CD4-positive, alpha-beta T cell treated with Interleukin-17A for 4 hours (primary cell): ENCODE data around the gene RHOD.
A peak's percentile ranks its signal among the peaks of the same experiment; 100 is the strongest.

Experiments
- DNase-seq: peaks from one replicate; pipeline ENCODE4 v3.0.0-alpha.2; 2020; ENCODE audit warnings: mixed read lengths

Gene RHOD

DNA sequence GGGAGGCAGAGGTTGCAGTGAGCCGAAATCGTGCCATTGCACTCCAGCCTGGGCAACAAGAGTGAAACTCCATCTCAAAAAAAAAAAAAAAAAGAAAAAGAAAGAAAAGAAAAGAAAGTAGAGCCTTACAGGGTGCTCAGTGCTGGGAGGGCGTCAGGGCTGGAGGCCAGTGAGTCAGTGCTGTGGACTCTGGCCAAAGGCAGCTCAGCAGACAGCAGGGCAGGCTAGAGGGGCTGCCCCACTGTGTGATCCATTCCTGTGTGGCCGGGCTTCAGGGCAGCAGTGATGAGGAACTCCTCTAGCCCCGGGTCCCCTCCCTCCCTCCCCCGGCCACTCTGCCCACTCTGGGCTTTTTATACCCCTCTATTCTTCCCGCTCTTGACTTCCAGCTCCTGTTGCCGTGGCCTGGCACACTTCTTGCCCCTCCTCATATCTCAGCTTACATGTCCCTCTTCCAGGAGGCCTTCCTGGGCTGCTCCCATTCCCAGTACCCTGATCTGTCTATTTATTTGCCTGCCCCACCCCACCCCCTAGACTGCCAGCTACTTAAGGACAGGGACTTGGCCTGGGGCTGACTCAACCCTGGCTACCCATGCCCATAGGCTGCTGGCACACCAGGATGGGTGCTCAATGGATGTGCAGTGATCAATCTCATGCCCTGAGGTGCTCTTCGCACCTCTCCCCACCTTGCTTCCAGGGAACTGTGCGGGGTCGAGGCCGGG is 23.7 kb upstream of the RHOD start:
- no peak for DNase-seq

DNA sequence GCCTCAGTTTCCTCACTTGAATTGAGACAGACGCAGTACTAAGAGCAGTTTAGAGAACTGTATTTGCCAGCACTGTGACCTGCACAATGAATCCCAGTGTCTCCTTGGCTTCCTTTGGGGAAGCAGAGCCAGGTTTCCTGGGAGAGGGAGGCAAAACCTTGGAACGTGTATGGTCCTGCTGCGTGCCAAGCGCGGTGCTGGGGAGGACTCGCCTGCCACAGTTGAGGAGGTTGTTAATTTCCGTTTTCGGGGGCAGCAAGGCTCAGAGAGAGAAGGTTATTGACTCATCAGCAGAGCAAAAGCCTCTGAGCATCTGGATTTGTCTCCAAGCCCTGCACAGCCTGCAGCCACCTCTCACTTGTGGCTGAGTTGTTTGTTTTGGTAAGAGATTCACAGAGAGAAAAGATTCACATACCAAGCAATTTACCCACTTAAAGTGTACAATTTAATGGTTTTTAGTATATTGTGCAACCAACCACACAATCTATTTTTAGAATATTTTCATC is 22.9 kb upstream of the RHOD start:
- no peak for DNase-seq

DNA sequence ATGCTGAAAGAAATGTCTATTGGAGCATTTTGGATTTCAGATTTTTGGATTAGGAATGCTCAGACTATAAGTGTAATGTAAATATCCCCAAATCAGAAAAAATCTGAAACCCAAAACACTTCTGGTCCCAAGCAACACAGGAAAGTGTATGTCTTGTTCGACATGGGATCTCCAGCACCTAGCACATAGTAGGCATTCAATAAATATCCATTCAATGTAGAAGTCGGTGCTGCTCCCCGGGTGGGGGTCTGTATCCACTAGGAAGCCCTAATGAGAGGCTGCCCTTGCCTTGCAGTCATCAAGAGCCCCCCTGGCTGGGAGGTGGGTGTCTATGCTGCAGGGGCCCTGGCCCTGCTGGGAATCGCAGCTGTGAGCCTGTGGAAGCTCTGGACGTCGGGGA is 22.3 kb upstream of the RHOD start:
- DNase-seq = no peak

DNA sequence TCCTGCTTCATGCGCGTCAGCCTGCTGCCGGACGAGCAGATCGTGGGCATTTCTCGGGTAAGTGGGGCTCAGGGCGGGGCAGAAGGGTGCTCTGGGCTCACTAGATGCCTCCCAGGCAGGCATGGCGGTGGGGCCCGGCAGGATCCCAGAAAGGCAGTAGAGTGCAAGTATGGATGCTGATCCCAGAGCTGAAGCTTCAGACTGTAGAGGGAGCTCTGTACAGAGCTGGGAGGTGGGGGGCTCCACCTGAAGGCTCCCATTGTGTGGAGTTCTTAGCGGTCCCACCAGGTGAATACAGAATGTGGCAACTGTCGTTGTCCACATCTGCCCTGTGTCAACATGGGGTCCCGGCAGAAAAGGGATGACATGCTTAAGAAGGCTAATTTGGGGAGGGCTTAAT is 16.5 kb upstream of the RHOD start:
- DNase-seq = no peak

DNA sequence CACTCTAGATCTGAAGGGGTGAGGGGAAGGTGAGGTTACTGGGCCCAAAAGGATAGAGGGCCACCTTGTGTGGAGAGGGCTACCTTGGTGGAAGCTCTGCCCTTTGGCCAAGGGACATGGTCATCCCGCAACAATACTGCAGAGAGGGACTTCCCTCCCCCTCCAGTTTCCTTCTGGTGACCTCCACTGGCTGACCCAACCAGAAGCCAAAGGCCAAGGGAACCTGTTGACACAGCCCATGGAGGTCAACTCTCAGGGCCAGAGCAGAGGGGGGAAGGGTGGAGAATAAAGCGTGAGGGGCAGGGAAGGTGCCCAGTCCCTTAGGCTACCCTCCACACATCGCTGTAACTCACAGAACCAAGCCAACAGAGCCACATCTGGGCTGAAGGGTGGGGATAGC is 15.0 kb upstream of the RHOD start:
- no peak for DNase-seq

DNA sequence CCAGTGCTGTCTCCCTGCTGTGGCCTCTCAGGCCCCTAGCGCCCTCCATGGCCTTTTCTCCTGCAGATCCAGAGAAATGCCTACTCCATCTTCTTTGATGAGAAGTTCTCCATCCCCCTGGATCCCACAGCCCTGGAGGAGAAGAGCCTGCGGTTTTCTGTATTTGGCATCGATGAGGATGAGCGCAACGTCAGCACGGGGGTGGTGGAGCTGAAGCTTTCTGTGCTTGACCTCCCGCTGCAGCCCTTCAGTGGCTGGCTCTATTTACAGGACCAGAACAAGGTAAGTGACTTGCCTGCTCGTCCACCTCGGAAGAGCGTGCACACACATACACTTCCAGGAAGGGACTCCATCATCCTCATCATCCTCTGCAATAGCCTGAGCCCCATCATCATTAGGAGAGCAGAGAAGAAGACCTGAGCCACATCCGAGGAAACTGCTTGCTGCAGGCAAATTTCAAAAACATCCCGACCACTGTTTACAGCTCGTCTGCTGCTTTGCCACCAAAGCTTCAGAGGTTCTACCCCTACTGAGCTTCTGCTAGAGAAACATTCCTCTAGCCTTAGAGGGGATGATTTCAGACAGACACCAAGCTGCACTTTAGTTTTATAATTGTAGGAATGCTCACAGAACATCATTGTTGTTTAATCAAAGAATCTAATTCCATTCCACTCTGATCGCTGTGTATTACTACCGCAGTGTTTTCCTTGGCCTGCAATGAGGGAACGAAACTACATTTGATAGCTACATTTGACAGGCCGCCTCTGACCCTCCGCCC is 12.9 kb upstream of the RHOD start:
- DNase-seq = no peak

DNA sequence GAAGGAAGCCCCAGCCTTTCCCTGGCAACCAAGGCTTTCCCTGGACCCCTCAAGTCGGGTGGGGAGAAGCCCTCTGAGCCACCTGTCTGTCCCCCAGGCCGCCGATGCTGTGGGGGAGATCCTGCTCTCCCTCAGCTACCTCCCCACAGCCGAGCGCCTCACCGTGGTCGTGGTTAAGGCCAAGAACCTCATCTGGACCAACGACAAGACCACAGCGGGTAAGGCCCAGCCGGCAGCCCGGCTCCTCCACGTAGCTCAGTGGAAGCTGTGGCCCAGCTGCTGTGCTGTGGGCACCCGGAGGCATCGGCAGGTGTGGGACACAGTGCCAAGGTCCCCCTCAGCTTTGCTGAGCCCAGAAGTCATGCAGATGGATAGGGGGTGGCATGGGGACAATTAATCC is 12.2 kb upstream of the RHOD start:
- no peak for DNase-seq

DNA sequence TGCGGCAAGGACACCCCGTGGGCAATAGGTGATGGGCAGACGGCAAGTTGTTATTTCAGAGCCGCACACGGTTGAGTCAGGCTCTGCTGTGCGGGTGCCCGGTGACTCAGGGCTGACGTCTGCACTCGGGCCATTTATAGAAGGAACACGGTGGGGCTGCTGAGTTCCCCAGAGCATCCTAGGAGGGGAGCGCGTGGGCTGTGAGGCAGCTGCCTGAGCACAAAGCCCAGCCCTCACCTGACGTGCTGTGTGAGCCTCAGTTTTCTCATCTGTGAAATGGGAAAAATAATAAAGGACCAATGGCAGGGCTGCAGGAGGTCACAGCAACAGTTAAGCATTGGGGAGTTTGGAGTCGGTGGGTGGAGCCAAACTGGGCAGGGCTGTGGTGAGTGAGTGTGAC is 11.3 kb upstream of the RHOD start:
- DNase-seq = no peak

DNA sequence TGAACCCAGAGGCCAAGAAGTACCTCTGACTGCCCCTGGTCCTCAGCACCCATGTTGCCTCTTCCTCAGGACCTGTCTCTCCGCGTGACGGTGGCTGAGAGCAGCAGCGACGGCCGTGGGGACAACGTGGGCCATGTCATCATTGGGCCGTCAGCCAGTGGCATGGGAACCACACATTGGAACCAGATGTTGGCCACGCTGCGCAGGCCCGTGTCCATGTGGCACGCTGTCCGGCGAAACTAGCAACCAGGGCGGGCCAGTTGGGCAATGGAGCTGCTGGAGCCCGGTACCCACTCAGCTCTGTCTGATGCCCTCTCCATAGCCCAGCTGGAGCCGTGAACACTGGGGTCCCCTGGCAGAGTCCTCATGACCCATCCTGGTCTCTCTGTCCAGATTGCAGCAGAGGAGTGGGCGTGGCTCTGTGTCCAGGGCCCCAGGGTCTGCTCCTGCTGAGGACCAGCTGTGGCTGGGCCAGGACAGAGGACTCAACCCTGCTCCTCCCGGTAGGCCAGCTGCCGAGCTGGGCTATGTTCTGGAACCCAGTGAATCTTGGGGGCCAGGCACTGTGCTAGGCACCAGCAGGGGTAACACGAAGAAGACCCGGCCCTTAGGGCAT is 8.0 kb upstream of the RHOD start:
- no peak for DNase-seq

DNA sequence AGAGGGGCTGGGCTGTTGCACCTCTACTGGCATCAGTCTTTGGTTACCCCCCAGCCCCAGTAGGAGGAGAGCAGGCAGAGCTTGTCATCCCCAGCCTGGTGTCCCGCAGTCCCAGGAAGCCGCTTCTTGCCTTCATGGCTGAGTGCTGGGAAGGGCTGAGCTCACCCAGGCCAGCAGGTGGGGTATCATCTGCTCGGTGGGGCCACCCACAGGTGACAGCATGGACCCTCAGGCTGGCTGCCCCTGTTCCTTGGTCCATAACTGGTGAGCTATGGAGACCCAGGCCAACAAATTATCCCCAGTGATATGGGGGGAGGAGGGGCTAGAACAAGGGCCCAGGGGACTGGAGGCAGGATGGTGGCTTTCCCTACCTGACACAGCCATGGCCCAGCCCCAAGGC is 6.5 kb upstream of the RHOD start:
- DNase-seq = no peak

DNA sequence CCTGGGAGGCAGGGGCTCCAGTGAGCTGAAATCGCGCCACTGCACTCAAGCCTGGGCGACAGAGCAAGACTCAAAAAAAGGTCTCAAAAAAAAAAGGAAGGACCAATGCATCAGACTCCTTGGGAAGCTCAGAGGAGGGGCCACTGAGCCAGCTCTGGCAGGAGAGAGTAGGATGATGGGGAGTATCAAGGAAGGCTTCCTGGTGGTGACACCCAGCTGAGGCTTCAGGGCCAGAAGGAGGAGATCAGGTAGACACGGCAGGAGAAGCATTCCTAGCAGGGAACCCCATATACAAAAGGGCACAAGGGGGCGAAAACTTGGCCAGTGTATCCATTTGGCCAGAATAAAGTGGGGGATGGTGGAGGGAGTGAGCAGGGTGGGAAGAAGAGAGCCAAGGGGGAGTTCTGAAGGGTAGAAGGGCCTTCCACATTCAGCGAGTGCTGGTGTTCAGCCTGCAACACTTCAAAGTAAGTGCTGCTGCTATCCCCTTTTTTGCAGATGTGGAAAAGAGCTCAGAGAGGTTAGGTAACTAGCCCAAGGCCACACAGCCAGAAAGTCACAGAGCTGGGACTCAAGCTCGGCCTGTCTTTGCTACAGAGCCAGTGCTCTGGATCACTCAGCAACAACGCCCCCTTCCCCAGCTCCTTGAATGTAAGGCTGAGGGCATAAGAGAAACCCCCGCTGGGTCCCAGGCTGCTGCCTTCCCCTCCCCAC is 5.3 kb upstream of the RHOD start:
- no peak for DNase-seq

DNA sequence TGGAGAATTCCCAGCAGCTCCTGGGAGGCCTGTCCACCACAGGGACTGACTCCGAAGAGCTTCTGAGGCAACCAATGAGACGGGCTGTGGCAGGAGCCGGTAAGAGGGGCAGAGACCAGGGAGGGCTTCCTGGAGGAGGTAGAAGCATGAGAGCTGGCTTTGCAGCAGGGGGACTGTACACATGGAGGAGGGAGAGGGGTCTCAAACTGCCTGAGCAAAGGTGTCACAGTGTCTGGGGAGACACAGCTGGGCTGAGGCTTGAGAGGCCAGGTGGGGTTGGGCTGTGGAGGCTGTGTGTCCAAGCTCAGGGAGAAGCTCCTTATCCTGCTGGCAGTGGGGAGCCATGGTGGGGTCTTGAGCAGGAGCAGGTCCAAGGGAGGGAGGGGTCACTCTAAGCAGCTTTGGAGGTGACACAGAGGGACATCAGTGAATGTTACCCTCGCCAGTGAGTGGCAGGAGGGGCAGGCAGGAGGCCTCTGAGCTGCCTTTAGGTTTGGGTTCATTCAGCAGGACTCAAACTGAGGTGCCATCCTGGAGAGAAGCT is 4.6 kb upstream of the RHOD start:
- DNase-seq = no peak

DNA sequence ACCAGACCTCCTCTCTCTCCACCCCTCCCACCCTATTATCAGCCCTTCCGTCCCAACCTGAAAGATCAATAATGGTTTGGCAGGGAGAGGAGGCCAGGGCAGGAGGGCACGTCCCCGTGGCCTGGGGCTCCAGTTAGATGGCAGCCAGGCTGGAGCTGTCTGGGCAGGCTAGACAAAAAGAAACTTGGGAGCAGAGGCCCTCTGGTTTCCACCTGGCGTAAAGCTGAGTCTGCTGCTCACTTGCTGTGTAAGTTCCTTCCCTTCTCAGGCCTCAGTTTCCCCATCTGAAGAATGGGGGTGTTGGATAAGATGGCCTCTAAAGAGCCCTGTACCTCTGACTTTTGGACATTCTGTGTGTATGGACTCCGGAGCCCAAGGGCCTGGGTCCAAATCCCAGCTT is 3.8 kb upstream of the RHOD start:
- no peak for DNase-seq

DNA sequence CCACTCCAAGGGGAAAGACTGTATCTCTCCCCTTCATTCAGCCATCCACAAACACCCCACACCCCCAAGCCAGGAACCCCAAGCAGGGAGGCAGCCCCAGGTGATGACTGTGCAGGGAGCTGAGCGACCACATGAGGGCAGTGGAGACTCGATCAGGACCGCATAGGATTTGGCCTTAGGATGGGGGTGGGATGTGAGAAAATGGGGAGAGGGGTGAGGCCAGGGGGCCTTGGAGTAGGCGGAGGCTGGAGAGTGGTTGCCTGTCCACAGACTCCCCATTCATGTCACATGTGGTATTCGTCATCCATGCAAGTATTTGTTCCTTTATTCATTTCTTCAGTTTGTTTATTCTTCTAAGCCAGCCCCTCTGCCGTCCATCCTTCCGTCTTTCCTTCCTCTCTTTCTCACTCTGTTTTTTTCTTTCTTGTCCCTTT is 2.7 kb upstream of the RHOD start:
- DNase-seq = peak; percentile 51

DNA sequence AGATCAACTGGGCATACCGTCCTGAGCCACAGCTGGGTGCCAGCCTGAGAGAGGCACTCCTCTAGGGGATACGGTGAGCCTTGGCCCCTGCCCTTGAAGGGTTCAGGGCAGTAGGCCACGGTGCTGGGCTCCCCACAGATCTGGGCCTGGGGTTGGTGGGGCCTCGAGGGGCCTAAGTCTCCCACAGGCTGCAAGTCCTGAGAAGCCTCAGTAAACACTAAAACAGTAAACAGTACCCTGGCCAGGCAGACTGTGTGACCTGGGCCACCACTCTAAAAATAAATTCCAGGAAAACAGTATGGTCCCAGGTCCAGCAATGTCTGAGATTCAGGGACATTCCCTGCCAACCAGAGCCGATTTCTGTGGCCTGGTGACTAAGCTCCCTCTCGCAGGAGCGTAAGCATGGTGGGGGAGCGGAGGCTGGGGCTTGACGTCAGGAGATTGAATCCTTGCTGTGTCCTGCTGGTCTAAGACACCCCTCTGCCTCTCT is 2.3 kb upstream of the RHOD start:
- no peak for DNase-seq

DNA sequence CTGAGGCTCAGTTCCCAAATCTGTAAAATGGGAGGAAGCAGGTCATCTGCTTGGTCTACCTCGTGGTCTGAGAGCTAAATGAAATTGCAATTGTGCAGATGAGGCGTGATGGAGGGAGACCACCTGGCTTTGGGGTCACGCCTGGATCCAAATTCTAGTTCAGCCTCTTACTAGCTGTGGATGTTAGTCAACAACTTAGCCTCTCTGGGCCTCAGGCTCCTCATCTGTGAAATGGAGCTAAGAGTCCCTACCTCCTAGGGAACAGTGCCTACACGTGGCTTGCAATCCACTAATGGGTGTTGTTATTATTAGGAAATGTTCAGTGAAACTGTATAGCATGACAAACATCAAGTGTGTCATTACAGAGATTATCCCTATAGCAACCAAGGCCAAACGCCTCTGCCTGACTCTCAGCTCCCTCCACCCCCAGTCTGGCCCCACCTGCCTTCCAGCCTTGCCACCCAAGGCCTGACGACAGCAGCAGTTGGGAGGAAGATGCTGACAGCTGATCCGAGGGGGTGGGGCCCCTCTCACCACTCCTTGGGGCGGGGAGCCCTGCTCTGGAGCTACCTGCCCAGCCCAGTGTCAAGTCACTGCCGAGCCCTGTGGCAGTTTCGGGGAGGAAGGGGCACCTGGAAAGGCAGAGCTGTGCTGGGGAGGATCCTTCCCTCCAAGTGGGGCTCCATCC is 1.7 kb upstream of the RHOD start:
- no peak for DNase-seq

DNA sequence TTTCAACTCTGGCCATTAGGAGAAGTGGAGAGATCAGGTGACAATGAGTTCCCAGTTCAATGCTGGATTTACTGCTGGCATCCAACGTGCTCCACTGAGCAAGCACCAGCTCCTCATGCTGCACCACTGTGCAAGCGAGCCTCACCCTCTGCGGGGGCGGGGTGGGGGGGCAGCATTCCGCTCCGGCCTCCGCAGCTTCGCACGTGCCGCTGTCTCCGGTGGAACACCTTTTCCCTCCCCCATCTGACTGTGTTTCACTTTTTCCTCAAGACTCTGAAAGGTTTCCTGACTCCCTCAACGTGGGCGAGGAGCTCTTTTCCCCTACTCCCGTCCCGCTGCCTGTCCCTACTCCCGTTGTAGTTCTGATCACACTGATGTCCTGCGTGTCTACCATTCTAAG is 835 bp upstream of the RHOD start:
- DNase-seq = no peak

DNA sequence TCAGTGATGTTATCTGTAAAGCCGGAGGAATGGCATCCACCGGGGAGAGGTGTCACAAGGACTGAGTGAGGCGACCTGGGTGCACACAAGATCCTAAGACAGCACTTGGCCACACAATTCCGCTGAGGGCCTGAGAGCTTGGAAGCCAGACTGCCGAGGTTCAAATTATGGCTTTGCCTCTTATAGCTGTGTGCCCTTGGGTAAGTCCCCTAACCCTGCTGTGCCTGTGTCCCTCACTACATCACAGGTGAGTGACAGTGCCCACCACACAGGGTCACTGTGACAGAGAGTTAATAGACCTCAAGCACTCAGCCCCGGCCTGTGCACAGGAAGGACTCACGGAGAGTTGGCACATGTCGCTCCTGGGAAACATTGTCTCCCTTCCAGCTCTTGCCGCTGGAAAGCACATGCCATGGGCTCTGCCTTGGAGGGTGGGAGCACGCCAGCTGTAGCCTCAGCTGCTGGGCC is 592 bp downstream of the RHOD start:
- DNase-seq = no peak

DNA sequence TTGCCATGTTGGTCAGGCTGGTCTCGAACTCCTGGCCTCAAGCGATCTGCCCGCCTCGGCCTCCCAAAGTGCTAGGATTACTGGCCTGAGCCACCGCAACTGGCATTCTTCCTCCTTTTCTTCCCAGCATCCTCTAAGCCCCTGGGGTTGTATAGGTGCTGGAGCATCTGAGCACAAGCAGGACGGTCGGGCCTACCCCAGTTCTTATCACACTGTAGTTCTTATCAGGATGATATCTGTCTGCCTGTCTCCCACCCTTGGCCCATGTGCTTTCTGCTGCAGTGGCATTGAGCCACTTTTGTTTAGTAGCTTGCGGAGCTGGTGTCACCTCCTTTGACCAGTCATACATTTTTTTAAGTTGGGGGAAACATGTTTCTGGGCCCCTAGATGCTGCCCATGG is 1.9 kb downstream of the RHOD start:
- no peak for DNase-seq

DNA sequence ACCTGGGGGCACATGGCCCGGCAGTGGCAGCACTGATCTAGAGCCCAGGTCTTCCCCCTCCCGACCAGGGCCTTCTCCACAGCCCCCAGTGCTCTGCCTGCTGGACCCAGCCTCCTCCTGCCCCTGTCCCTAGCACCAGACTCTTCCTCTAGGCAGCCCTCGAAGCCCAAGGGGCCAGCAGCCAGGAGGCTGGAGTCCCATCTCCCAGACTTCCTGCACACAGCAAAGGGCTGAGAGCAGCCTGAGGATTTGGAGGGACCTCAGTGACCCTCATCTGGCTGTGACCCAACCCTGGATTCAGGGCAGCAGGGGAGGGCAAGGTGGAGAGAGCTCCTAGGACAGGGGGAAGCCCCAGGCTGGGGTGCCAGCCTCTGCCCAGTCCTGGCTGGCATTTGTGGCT is 3.0 kb downstream of the RHOD start:
- DNase-seq = no peak

DNA sequence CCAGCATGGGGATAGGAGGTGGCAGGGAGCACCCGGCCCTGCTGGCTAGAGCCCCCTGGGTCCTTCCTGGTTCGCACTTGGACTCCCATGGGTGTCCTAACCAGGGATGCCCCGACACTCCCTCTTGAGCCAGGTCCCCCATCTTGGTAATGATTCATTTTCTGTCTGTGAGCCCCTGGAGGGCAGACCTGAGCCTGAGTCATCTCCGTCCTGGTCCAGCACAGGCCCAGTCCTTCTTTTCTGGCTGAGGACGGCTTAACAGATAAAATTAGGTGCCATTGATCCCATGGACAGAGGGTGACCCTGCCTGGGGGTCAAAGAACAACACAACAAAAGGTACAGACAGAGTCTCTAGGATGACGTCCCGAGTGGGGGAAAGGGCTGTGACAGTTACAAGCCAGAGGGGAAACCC is 3.5 kb downstream of the RHOD start:
- DNase-seq = no peak
